Renal cortex interstitium (tissue), 11 donors: ENCODE results near the gene HSP90AA1. TPM values are rescaled to one million over a fixed set of nuclear protein-coding genes. Genes with fewer than 3 reads are reported as not detected.
"Not testable (repeated sequence)": the region's sequence is repeated elsewhere in the genome, so short reads cannot be mapped to it uniquely, and the experiment has no call there.

Experiments used
- DNase-seq, 11 donors: peaks; one replicate each; pipeline ENCODE4 v3.0.0-alpha.2; 2013; ENCODE audit warnings: low read depth in 9 of 11, low spot score in 4 of 11; ENCODE audit errors: extremely low read depth in 1 of 11
- polyA plus RNA-seq, 3 donors: library from polyadenylated mRNA; unstranded; fragments of 120-200 nt; gene quantifications; one replicate each; pipeline ENCODE4 v1.2.1, GENCODE V29; 2013; ENCODE audit not compliant: insufficient read length in 3 of 3

HSP90AA1 gene
- polyA plus RNA-seq, 3 donors, result 734 to 768 (median 750) TPM

GRCh38 chr14:102105369-102105768 is 18.5 kb upstream of the HSP90AA1 start:
- no peak for DNase-seq

GRCh38 chr14:102103062-102103695 is 16.3 kb upstream of the HSP90AA1 start:
- DNase-seq, result no peak

GRCh38 chr14:102097441-102098135 is 10.7 kb upstream of the HSP90AA1 start:
- peak in 2 of 11 donors; percentile 9 to 32 for DNase-seq

DNA sequence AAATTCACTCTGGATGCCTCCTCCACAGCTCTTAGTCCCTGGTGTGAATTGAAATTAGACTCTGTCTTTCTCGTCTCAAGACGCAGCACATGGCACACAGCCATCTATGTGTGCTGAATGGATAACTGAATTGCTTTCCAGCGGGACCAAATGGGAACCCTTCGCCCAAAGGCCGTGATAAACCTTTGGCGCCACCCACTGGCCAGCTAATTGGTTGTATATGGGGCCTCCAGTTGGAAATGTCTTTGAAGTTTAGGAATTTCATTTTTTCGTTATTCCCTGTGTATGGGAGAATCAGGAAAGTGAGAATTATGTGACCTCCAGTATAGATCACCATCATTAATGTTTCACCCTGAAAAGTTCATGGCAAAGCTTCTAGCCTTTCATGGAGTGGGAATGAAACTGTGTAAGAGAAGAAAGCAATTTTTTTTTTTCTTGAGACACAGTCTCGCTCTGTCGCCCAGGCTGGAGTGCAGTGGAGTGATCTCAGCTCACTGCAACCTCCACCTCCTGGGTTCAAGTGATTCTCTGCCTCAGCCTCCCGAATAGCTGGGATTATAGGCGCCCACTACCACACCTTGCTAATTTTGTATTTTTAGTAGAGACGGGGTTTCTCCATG is 9.8 kb upstream of the HSP90AA1 start:
- peak in 10 of 11 donors; percentile 63 to 88 (median 78) for DNase-seq

- DNase-seq, result no peak
These were observed 9.2 kb upstream of the HSP90AA1 start for GRCh38 chr14:102095871-102096568.

DNA sequence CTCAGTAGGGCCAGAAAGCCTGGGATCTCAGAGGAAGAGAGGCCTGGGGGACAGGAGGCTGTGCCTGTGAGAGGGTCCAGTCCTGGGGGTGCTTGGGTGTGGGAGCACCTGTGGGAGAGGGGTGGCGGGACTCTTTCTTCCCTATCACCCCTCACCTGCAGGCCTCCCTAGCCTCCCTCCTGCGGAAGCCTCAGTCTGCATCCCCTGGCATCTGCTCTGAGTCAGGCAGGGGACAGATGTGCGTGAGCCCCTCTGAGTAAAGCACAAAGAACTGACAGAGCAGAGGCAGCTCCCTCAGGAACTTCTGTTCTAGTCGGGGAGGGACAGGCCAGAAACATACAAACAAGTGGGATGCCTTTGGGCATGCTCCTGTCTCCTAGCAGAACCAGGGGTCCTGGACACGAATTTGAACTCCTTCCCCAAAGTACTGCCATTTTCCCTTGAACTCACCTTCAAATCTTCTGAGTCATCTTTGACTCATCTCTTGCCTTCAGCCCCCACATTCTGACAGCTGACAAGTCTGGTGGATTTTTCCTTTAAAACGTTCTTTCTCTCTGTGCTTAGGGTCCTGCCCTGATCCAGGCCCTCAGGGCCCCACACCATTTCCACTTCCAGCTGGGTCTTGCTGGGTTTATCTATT is 8.5 kb upstream of the HSP90AA1 start:
- no peak for DNase-seq

DNA sequence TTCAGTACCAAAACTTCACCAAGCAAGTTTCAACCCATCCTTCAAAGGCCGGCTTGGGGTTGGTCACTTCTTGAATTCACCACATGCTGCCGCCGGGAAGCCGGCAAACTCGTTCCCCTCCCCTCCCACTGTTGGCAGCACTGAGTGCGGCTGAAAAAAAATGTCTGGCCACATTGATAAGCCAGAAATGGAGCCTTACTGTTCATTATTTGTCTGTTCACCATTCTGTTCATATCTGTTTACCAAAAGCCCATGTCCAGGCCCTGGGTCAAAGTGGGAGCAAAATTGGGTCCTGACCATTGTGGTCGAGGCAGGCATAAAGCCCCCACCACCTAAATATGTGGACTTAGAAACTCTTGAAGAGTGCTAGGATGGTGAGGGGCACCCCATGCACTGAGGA is 7.3 kb upstream of the HSP90AA1 start:
- DNase-seq, result no peak

- no peak for DNase-seq
These were observed 6.0 kb upstream of the HSP90AA1 start for GRCh38 chr14:102092806-102093205.

DNA sequence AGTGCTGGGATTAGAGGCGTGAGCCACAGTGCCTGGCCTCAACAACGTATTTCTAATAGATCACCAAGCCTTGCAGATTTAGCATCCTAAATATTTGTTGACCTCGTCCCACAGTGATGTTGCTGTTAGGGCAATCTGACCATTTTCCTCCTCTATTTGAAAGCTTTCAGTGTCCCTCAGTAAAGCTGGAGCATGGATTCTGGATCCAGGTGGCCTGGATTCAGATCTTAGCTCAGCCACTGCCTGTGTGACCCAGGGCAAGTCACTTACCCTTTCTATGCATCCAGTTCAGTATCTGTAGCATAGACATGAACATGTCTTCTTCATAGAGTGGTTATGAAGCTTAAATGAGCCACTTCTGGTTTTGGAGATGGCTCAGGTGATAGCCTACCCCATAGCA is 3.9 kb upstream of the HSP90AA1 start:
- DNase-seq, result no peak

GRCh38 chr14:102089621-102090343 is 2.9 kb upstream of the HSP90AA1 start:
- DNase-seq, result no peak

- peak in 7 of 11 donors; percentile 40 to 58 (median 47) for DNase-seq
These were observed 1.4 kb upstream of the HSP90AA1 start for GRCh38 chr14:102088012-102088792.

GRCh38 chr14:102087762-102088011 is 843 bp upstream of the HSP90AA1 start:
- DNase-seq, result no peak

GRCh38 chr14:102086709-102086971 is 204 bp downstream of the HSP90AA1 start:
- no peak for DNase-seq

- peak in 2 of 11 donors; percentile 28 to 29 for DNase-seq
These were observed 716 bp downstream of the HSP90AA1 start for GRCh38 chr14:102085948-102086708.

- DNase-seq, result no peak
These were observed 1.4 kb downstream of the HSP90AA1 start for GRCh38 chr14:102085488-102085887.

GRCh38 chr14:102084931-102085330 is 1.9 kb downstream of the HSP90AA1 start:
- DNase-seq, result no peak

- DNase-seq, result not testable (repeated sequence)
These were observed 2.3 kb downstream of the HSP90AA1 start for GRCh38 chr14:102084522-102084921.
